Measurements from ENCODE around the gene WFDC1. TPM values are rescaled to one million over a fixed set of nuclear protein-coding genes. Genes with fewer than 3 reads are reported as not detected.

WFDC1 gene
- total and polyA plus RNA-seq, 2 donors (not counting 3 experiments of a cell fraction or from before 2014, with no cell fraction given) = not detected

- no peaks in the 10 kb centered on the region for H3K9me3 ChIP-seq (replicated peaks; ENCODE audit: control insufficient read depth, insufficient read depth, low read length)
- no peaks in the 10 kb centered on the region for H4K20me1 ChIP-seq (replicated peaks; ENCODE audit: control insufficient read depth, extremely low read depth, insufficient read depth, low read length)
- ChIA-PET CTCF (no interaction called here), POLR2A (no interaction called here)
- intact Hi-C loops (cut with micrococcal nuclease) = no loop called here
- H3K4me2 ChIP-seq (ENCODE audit: insufficient read depth, low read length) = no peak overlapping the region
- no peaks in the 10 kb centered on the region for H3K27me3 ChIP-seq (ENCODE audit: control insufficient read depth in 2 of 2, insufficient read depth in 2 of 2, low read length in 2 of 2)
- H3K9ac ChIP-seq (replicated peaks; ENCODE audit: extremely low read depth, insufficient read depth, low read length) = no peak overlapping the region
- no peaks in the 10 kb centered on the region for H3K36me3 ChIP-seq (ENCODE audit: control insufficient read depth in 2 of 2, extremely low read depth in 1 of 2, insufficient read depth in 2 of 2, low read length in 2 of 2)
- TF ChIP-seq MYC (IDR thresholded peaks at IDR 0.05; ENCODE audit: low read depth, low read length) (no peak), EZH2 (IDR thresholded peaks at IDR 0.05; ENCODE audit: borderline replicate concordance, low read depth, low read length, severe bottlenecking) (no peak), FOS (IDR thresholded peaks at IDR 0.05; ENCODE audit: borderline replicate concordance, insufficient read depth, low read length) (no peak)
- DNase-seq (ENCODE audit: low read depth, low spot score) (no peak), FAIRE-seq (no peak)
- no peaks in the 10 kb centered on the region for H3K9me1 ChIP-seq (replicated peaks; ENCODE audit: control insufficient read depth, extremely low read depth, insufficient read depth, low read length)
- no peak overlapping the region for H3K27ac ChIP-seq (ENCODE audit: insufficient read depth, low read depth, low read length)
- no peaks in the 10 kb centered on the region for H3K4me1 ChIP-seq (ENCODE audit: control insufficient read depth, extremely low read depth, insufficient read depth, low read length)
- no peaks in the 10 kb centered on the region for H3K79me2 ChIP-seq (ENCODE audit: control insufficient read depth, insufficient read depth, low read length)
- dilution Hi-C loops (cut with MboI; ENCODE audit: extremely low pct_ligation_motif_present, low sequenced_read_pairs) = no loop called here
- H3K4me3 ChIP-seq (replicated peaks in 1 of 3; ENCODE audit: insufficient read depth in 1 of 3, low read depth in 1 of 3, low read length in 3 of 3) = no peak overlapping the region
- BruUV-seq (replicated peaks) = no TSS peak
- no peak overlapping the region for H2AFZ ChIP-seq (ENCODE audit: low read depth, low read length)
These were observed 34.3 kb downstream of the WFDC1 start for GRCh38 chr16:84329016-84329415.

- dilution Hi-C loops (cut with MboI; ENCODE audit: extremely low pct_ligation_motif_present, low sequenced_read_pairs) = no loop called here
- H3K4me2 ChIP-seq (ENCODE audit: insufficient read depth, low read length) = no peak overlapping the region
- no peaks in the 10 kb centered on the region for H3K9me3 ChIP-seq (replicated peaks; ENCODE audit: control insufficient read depth, insufficient read depth, low read length)
- H3K27ac ChIP-seq (ENCODE audit: insufficient read depth, low read depth, low read length) = no peak overlapping the region
- no peaks in the 10 kb centered on the region for H3K4me1 ChIP-seq (ENCODE audit: control insufficient read depth, extremely low read depth, insufficient read depth, low read length)
- intact Hi-C loops (cut with micrococcal nuclease) = no loop called here
- TF ChIP-seq FOS (IDR thresholded peaks at IDR 0.05; ENCODE audit: borderline replicate concordance, insufficient read depth, low read length) (no peak), MAX (IDR thresholded peaks at IDR 0.05; ENCODE audit: insufficient read depth, insufficient read length) (no peak), POLR2A (IDR thresholded peaks at IDR 0.05; ENCODE audit: low read depth, low read length) (no peak), MYC (IDR thresholded peaks at IDR 0.05; ENCODE audit: low read depth, low read length) (no peak), EZH2 (IDR thresholded peaks at IDR 0.05; ENCODE audit: borderline replicate concordance, low read depth, low read length, severe bottlenecking) (no peak), JUN (IDR thresholded peaks at IDR 0.05; ENCODE audit: borderline replicate concordance, insufficient read depth, insufficient read length, low read depth) (no peak), CTCF (IDR thresholded peaks at IDR 0.05; ENCODE audit: extremely low read depth in 1 of 2, insufficient read depth in 1 of 2, low read depth in 1 of 2, low read length in 2 of 2) (no peak), GATA2 (IDR thresholded peaks at IDR 0.05; ENCODE audit: insufficient read depth, insufficient read length, low read depth, low read length) (no peak), POLR2AphosphoS5 (IDR thresholded peaks at IDR 0.05; ENCODE audit: insufficient read depth, low read depth, low read length) (no peak)
- POLR2A ChIA-PET = no interaction called here
- H3K36me3 ChIP-seq (ENCODE audit: control insufficient read depth in 2 of 2, extremely low read depth in 1 of 2, insufficient read depth in 2 of 2, low read length in 2 of 2) = no peaks in the 10 kb centered on the region
- H3K27me3 ChIP-seq (ENCODE audit: control insufficient read depth in 2 of 2, insufficient read depth in 2 of 2, low read length in 2 of 2) = no peaks in the 10 kb centered on the region
- no peaks in the 10 kb centered on the region for H4K20me1 ChIP-seq (replicated peaks; ENCODE audit: control insufficient read depth, extremely low read depth, insufficient read depth, low read length)
- H3K79me2 ChIP-seq (ENCODE audit: control insufficient read depth, insufficient read depth, low read length) = no peaks in the 10 kb centered on the region
- no peaks in the 10 kb centered on the region for H3K9me1 ChIP-seq (replicated peaks; ENCODE audit: control insufficient read depth, extremely low read depth, insufficient read depth, low read length)
- no peak overlapping the region for H3K4me3 ChIP-seq (replicated peaks in 1 of 3; ENCODE audit: insufficient read depth in 1 of 3, low read depth in 1 of 3, low read length in 3 of 3)
- FAIRE-seq = no peak
- no peak overlapping the region for H3K9ac ChIP-seq (replicated peaks; ENCODE audit: extremely low read depth, insufficient read depth, low read length)
- CTCF ChIA-PET = no interaction called here
- H2AFZ ChIP-seq (ENCODE audit: low read depth, low read length) = no peak overlapping the region
- DNase-seq (ENCODE audit: low read depth, low spot score) = no peak
- no TSS peak for BruUV-seq (replicated peaks)
These were observed 35.4 kb downstream of the WFDC1 start for GRCh38 chr16:84329843-84330684.
